Natural killer cell (primary cell): Measurements from ENCODE around the gene NSDHL. TPM values are rescaled to one million over a fixed set of nuclear protein-coding genes. Genes with fewer than 3 reads are reported as not detected.
A peak's percentile ranks its signal among the peaks of the same experiment; 100 is the strongest.

ENCODE experiments used
- ATAC-seq, 3 donors: fragments of 150-1000 bp in 2 of 3; fragments of 200-7000 bp in 1 of 3; cut with Tn5 transposase; 1 replicate in 1 of 3; 2 replicates in 2 of 3; pipeline ENCODE4 v1.10.0; 2021; ENCODE audit warnings: mild to moderate bottlenecking in 2 of 3, moderate library complexity in 2 of 3
- DNase-seq, 2 donors: peaks; one replicate each; pipeline versions ENCODE4 v3.0.0 to v3.0.0-alpha.2; 2013 to 2021; ENCODE audit warnings: mixed read lengths in 1 of 2
- H3K27ac ChIP-seq: one replicate; pipeline ENCODE4 v1.5.1; 2013; ENCODE audit warnings: mild to moderate bottlenecking, low read length
- H3K27me3 ChIP-seq: one replicate; pipeline ENCODE4 v1.6.1; 2013; ENCODE audit warnings: low read length; ENCODE audit not compliant: control insufficient read depth, insufficient read depth
- H3K36me3 ChIP-seq: one replicate; pipeline ENCODE4 v1.6.1; 2013; ENCODE audit warnings: low read length; ENCODE audit not compliant: control insufficient read depth, insufficient read depth
- H3K4me1 ChIP-seq: one replicate; pipeline ENCODE4 v1.6.1; 2013; ENCODE audit warnings: low read length; ENCODE audit not compliant: control insufficient read depth, insufficient read depth
- H3K4me3 ChIP-seq: one replicate; pipeline ENCODE4 v1.5.1; 2013; ENCODE audit warnings: low read length
- H3K9me3 ChIP-seq: one replicate; pipeline ENCODE4 v1.6.1; 2013; ENCODE audit warnings: low read length; ENCODE audit not compliant: control insufficient read depth, insufficient read depth
- H3K27ac Mint-ChIP-seq, 2 donors: one replicate each; pipeline ENCODE4 v1.8.0; 2022; ENCODE audit warnings: mild to moderate bottlenecking in 2 of 2, mixed read lengths in 2 of 2, moderate library complexity in 1 of 2
- H3K27me3 Mint-ChIP-seq, 2 donors: one replicate each; pipeline ENCODE4 v1.8.0; 2022; ENCODE audit warnings: low read depth in 2 of 2, mixed read lengths in 2 of 2
- H3K36me3 Mint-ChIP-seq: one replicate; pipeline ENCODE4 v1.8.0; 2022; ENCODE audit warnings: mixed read lengths
- H3K4me1 Mint-ChIP-seq, 2 donors: one replicate each; pipeline ENCODE4 v1.8.0; 2022; ENCODE audit warnings: mixed read lengths in 2 of 2
- H3K4me3 Mint-ChIP-seq: one replicate; pipeline ENCODE4 v1.8.0; 2022; ENCODE audit warnings: mild to moderate bottlenecking, moderate library complexity, mixed read lengths
- H3K9me3 Mint-ChIP-seq, 2 donors: one replicate each; pipeline ENCODE4 v1.8.0; 2022; ENCODE audit warnings: mixed read lengths in 2 of 2
- WGBS: methylation state at CpG from one replicate; pipeline ENCODE4 v1.1.7; 2013; ENCODE audit warnings: missing lambda C conversion rate; ENCODE audit not compliant: insufficient coverage; 5-methylcytosine and 5-hydroxymethylcytosine counted together
- intact Hi-C: fragments of 100-400 bp; cut with micrococcal nuclease; formaldehyde crosslinking; loops from one replicate; pipeline ENCODE4 v1.14.2; 2022
- total RNA-seq, 4 donors: library from RNA; stranded (reverse); fragments of 120-200 nt in 1 of 4; gene quantifications; one replicate each; pipeline versions ENCODE4 v1.2.3 to v1.2.4, GENCODE V29; 2013 to 2022
- TF ChIP-seq, protein P1 (sequence below): fragments of 200-600 bp; IDR thresholded peaks from one replicate; pipeline ENCODE4 v1.8.0; 2022; ENCODE audit warnings: antibody characterized with exemption

The NSDHL gene
- total RNA-seq, 3 donors from 2014 or later (not counting 1 experiment from before 2014, with no cell fraction given), result 4.9 to 8.2 (median 7.9) TPM

DNA sequence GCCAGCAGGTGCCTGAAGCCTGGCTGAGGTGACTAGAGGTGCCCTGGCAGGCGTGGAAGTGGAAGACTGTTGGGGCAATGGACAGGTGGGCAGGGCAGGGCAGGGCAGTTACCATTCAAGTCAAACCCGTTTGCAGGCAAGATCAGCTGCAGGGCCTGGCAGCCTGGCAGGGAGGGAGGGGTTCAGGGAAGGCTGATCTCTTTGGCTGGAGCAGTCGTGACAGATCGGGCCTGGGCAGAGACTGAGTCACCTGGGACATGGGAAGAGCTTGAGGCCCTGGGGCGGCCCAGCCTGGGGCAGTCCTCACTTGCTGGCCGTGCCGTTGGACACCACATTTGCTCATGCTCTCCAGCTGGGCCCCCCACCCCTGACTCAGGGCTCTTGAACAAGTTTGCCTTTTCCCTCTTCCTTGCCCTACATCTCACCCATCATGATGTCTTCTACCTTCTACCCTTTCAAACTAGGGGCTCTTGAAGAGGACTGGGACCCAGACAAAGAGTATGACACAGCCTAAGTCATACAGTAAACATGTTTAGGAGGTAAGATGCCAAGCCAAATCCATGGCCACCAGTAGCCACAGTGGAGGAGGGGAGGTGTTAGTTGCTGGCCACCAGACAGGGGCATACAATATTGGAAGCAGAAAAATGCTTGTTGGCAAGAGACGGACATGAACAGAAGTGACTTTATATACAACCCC, 65.0 kb downstream of the NSDHL start:
- DNase-seq, result no peak
- H3K4me1 Mint-ChIP-seq, result no peaks in the 10 kb centered on the region
- no peak overlapping the region for H3K4me3 Mint-ChIP-seq
- intact Hi-C loops, result no loop called here
- H3K27me3 Mint-ChIP-seq, result peaks cover 14 to 20% of the 10 kb centered on the region in 2 donors
- H3K36me3 Mint-ChIP-seq, result no peaks in the 10 kb centered on the region
- Histone ChIP-seq H3K27ac (no peak overlapping the region), H3K36me3 (no peaks in the 10 kb centered on the region), H3K9me3 (no peaks in the 10 kb centered on the region), H3K27me3 (no peaks in the 10 kb centered on the region), H3K4me1 (no peaks in the 10 kb centered on the region), H3K4me3 (no peak overlapping the region)
- TF ChIP-seq, protein P1, sequence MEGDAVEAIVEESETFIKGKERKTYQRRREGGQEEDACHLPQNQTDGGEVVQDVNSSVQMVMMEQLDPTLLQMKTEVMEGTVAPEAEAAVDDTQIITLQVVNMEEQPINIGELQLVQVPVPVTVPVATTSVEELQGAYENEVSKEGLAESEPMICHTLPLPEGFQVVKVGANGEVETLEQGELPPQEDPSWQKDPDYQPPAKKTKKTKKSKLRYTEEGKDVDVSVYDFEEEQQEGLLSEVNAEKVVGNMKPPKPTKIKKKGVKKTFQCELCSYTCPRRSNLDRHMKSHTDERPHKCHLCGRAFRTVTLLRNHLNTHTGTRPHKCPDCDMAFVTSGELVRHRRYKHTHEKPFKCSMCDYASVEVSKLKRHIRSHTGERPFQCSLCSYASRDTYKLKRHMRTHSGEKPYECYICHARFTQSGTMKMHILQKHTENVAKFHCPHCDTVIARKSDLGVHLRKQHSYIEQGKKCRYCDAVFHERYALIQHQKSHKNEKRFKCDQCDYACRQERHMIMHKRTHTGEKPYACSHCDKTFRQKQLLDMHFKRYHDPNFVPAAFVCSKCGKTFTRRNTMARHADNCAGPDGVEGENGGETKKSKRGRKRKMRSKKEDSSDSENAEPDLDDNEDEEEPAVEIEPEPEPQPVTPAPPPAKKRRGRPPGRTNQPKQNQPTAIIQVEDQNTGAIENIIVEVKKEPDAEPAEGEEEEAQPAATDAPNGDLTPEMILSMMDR, result no peak
- 78% methylated on average over 8 of the region's 8 CpGs for WGBS
- H3K9me3 Mint-ChIP-seq, result no peaks in the 10 kb centered on the region
- H3K27ac Mint-ChIP-seq, result no peak overlapping the region
- ATAC-seq, result no peak

DNA sequence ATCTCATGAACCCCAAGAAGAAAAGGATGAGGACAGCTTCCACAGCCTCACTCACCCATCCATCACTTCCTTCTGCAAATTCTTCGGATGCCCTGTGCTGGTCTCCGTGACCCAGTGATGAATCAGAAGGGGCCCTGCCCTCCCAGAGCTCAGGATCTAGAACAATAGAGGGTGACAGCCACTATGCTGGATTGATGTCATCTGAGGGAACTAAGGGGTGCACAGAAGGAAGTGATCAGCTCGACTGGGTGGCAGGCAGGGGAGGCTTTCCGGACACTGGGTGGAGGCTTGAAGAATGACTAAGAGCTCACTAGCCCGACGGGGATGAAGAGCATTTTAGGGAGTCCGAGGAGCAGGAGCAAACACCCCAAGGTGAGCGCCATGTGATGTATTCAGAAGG, 65.6 kb downstream of the NSDHL start:
- Histone ChIP-seq H3K4me3 (no peak overlapping the region), H3K9me3 (no peaks in the 10 kb centered on the region), H3K27ac (no peak overlapping the region), H3K36me3 (no peaks in the 10 kb centered on the region), H3K27me3 (no peaks in the 10 kb centered on the region), H3K4me1 (no peaks in the 10 kb centered on the region)
- Mint-ChIP-seq H3K4me1 (no peaks in the 10 kb centered on the region), H3K4me3 (peak overlapping the region; percentile 62), H3K36me3 (no peaks in the 10 kb centered on the region), H3K27ac (no peak overlapping the region), H3K9me3 (no peaks in the 10 kb centered on the region), H3K27me3 (peaks cover 9 to 15% of the 10 kb centered on the region in 2 donors)
- intact Hi-C loops, result no loop called here
- no peak for DNase-seq
- TF ChIP-seq, protein P1, result no peak
- ATAC-seq, result no peak
- WGBS, result 88% methylated on average over 6 of the region's 8 CpGs

DNA sequence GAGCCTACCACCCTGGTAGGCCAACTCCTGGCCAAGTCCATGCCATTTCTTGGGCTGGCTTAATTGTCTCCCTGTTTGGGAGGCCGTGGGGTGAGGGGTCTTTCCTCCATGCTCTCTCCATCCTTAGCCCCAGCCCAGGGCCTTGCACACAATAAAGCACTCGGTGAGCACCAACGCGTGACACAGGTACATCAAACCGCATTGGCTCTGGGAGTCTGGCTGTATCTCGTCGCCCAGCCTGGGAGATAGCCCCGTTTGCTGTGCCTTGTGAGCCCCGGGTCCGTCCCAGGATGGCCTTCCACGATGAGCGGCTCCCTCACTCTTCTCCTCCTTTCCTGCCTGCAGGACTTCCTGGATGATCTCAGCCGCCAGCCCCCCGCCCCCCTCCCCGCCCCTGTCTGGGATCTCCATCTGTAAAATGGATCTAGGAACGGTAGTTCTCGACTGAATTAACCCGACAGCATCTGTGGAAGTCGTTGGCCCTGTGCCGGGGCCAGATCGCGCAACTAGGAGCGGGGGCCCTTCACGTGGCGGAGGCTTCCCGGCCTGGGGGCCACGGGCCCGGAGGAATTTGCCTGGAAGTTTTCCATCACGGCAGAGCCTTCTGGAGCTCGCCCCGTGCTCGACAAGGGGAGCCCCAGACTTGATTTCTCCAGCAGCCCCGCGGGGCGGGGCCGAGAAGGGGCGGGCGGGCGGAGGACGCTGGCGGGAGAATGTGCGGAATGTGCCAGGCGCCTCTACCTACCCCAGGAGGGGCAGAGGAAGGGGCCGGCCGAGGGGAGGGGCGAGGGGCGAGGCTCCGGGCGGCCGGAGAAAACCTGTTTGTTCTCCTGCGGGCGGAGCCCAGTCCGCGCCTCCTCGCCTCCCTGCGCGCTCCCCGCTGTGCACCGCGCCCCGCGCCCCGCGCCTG, 66.6 kb downstream of the NSDHL start, which contains the start of gene ZNF185:
Gene ZNF185 (plus strand): TSS at position 846 of the 910 bp plus-strand sequence. CDS start 16,423 bp downstream, outside the sequence.
- intact Hi-C loops, result no loop called here
- 15% methylated on average over 57 of the region's 64 CpGs for WGBS
- H3K4me1 Mint-ChIP-seq, result no peaks in the 10 kb centered on the region

More for the DNA sequence above, 66.6 kb downstream of the NSDHL start, which contains the start of gene ZNF185:
- Mint-ChIP-seq H3K9me3 (no peaks in the 10 kb centered on the region), H3K27me3 (peaks cover 9 to 13% of the 10 kb centered on the region in 2 donors), H3K36me3 (no peaks in the 10 kb centered on the region), H3K27ac (no peak within 1 kb of the TSS), H3K4me3 (peak within 1 kb of the TSS; percentile 62)
- TF ChIP-seq, protein P1, result no peak
- no peak for DNase-seq
- H3K4me1 ChIP-seq, result no peaks in the 10 kb centered on the region
- H3K36me3 ChIP-seq, result no peaks in the 10 kb centered on the region
- no peaks in the 10 kb centered on the region for H3K27me3 ChIP-seq
- ATAC-seq, result no peak
- H3K4me3 ChIP-seq, result no peak within 1 kb of the TSS
- no peaks in the 10 kb centered on the region for H3K9me3 ChIP-seq
- no peak within 1 kb of the TSS for H3K27ac ChIP-seq
